Measurements from ENCODE around the gene TCTN1. TPM values are rescaled to one million over a fixed set of nuclear protein-coding genes. Genes with fewer than 3 reads are reported as not detected.

Gene TCTN1
- total and polyA plus RNA-seq, 2 of the 13 experiments (the other 11 are each of a cell fraction or from before 2014, with no cell fraction given): 13.6 to 16.0 TPM

DNA sequence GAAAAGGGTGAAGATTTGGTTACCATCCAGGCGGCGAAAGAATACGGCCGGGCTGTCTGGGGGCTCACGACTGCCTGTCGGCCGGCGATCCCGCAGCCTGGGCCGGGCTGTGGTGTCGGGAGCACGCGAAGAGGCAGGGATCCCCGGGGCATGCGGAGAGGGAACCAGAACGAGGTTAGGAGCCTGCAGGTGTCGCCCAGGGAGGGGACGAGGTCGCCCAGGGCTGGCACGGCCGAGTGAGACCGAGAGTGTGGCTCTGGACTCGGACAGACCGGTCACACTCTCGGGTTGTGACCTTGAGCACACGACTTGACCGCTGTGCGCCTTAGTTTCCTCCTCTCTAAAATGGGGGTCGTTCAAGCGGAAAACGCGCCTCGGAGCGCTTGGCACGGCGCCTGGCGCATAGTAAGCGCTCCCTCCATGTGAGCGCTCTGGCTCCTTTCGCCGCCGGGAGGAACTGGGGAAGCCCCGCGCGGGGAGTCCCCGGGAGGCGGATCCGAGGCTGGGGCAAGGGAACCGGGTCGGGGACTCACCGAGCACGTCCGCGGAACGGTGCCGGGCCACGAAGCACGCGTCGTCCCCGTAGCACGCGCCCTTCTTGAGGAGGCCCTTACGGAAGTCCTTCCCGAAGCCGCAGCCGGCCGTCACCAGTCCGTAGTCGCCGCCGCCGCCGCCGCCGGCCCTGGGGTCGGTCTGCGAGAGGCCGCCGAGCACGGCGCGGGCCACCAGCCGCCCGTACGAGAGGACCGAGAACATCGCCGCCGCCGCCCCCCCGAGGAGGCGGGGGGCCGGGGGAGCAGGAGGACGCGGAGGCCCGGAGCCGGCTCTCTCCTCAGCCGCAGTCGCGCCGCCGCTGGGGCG is 31.4 kb upstream of the TCTN1 start (continued):
- TF ChIP-seq, protein P1, sequence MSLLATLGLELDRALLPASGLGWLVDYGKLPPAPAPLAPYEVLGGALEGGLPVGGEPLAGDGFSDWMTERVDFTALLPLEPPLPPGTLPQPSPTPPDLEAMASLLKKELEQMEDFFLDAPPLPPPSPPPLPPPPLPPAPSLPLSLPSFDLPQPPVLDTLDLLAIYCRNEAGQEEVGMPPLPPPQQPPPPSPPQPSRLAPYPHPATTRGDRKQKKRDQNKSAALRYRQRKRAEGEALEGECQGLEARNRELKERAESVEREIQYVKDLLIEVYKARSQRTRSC (CRISPR knock-in tag; IDR thresholded peaks at IDR 0.05; ENCODE audit: low read depth): no peak
- TF ChIP-seq WIZ (CRISPR knock-in tag; IDR thresholded peaks at IDR 0.05): no peak
- TF ChIP-seq, protein P2, sequence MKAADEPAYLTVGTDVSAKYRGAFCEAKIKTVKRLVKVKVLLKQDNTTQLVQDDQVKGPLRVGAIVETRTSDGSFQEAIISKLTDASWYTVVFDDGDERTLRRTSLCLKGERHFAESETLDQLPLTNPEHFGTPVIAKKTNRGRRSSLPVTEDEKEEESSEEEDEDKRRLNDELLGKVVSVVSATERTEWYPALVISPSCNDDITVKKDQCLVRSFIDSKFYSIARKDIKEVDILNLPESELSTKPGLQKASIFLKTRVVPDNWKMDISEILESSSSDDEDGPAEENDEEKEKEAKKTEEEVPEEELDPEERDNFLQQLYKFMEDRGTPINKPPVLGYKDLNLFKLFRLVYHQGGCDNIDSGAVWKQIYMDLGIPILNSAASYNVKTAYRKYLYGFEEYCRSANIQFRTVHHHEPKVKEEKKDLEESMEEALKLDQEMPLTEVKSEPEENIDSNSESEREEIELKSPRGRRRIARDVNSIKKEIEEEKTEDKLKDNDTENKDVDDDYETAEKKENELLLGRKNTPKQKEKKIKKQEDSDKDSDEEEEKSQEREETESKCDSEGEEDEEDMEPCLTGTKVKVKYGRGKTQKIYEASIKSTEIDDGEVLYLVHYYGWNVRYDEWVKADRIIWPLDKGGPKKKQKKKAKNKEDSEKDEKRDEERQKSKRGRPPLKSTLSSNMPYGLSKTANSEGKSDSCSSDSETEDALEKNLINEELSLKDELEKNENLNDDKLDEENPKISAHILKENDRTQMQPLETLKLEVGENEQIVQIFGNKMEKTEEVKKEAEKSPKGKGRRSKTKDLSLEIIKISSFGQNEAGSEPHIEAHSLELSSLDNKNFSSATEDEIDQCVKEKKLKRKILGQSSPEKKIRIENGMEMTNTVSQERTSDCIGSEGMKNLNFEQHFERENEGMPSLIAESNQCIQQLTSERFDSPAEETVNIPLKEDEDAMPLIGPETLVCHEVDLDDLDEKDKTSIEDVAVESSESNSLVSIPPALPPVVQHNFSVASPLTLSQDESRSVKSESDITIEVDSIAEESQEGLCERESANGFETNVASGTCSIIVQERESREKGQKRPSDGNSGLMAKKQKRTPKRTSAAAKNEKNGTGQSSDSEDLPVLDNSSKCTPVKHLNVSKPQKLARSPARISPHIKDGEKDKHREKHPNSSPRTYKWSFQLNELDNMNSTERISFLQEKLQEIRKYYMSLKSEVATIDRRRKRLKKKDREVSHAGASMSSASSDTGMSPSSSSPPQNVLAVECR (CRISPR knock-in tag; IDR thresholded peaks at IDR 0.05; ENCODE audit: borderline replicate concordance): no peak; the same call in 1 of the 2 replicates
- no peak; the same call in 1 of the 2 replicates for TF ChIP-seq KAT7 (CRISPR knock-in tag; IDR thresholded peaks at IDR 0.05; ENCODE audit: borderline replicate concordance)
- peak; percentile 39; the same call in 1 of the 2 replicates for TF ChIP-seq ZMYM4 (CRISPR knock-in tag; IDR thresholded peaks at IDR 0.05)
- TF ChIP-seq, protein P3, sequence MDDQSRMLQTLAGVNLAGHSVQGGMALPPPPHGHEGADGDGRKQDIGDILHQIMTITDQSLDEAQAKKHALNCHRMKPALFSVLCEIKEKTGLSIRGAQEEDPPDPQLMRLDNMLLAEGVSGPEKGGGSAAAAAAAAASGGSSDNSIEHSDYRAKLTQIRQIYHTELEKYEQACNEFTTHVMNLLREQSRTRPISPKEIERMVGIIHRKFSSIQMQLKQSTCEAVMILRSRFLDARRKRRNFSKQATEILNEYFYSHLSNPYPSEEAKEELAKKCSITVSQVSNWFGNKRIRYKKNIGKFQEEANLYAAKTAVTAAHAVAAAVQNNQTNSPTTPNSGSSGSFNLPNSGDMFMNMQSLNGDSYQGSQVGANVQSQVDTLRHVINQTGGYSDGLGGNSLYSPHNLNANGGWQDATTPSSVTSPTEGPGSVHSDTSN (CRISPR knock-in tag; IDR thresholded peaks at IDR 0.05; ENCODE audit: borderline replicate concordance): 0 out of 2 replicates have a peak, but pooled peaks have one; percentile 45
- TF ChIP-seq KDM5A (IDR thresholded peaks at IDR 0.05; ENCODE audit: borderline replicate concordance, low read length): no peak
- no peak for TF ChIP-seq CAMTA2 (CRISPR knock-in tag; IDR thresholded peaks at IDR 0.05; ENCODE audit: borderline replicate concordance)
- no peak for TF ChIP-seq ARNT (IDR thresholded peaks at IDR 0.05)
- TF ChIP-seq, protein P4, sequence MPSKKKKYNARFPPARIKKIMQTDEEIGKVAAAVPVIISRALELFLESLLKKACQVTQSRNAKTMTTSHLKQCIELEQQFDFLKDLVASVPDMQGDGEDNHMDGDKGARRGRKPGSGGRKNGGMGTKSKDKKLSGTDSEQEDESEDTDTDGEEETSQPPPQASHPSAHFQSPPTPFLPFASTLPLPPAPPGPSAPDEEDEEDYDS (CRISPR knock-in tag; IDR thresholded peaks at IDR 0.05): no peak
- TF ChIP-seq, protein P5, sequence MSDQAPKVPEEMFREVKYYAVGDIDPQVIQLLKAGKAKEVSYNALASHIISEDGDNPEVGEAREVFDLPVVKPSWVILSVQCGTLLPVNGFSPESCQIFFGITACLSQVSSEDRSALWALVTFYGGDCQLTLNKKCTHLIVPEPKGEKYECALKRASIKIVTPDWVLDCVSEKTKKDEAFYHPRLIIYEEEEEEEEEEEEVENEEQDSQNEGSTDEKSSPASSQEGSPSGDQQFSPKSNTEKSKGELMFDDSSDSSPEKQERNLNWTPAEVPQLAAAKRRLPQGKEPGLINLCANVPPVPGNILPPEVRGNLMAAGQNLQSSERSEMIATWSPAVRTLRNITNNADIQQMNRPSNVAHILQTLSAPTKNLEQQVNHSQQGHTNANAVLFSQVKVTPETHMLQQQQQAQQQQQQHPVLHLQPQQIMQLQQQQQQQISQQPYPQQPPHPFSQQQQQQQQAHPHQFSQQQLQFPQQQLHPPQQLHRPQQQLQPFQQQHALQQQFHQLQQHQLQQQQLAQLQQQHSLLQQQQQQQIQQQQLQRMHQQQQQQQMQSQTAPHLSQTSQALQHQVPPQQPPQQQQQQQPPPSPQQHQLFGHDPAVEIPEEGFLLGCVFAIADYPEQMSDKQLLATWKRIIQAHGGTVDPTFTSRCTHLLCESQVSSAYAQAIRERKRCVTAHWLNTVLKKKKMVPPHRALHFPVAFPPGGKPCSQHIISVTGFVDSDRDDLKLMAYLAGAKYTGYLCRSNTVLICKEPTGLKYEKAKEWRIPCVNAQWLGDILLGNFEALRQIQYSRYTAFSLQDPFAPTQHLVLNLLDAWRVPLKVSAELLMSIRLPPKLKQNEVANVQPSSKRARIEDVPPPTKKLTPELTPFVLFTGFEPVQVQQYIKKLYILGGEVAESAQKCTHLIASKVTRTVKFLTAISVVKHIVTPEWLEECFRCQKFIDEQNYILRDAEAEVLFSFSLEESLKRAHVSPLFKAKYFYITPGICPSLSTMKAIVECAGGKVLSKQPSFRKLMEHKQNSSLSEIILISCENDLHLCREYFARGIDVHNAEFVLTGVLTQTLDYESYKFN (CRISPR knock-in tag; conservative IDR thresholded peaks at IDR 0.05): no peak
- no peak for TF ChIP-seq ZC3H4 (CRISPR knock-in tag; IDR thresholded peaks at IDR 0.05; ENCODE audit: borderline replicate concordance)
- TF ChIP-seq FOXK2 (IDR thresholded peaks at IDR 0.05): no peak
- no peak; the same call in 1 of the 2 replicates for TF ChIP-seq ZNF772 (CRISPR knock-in tag; IDR thresholded peaks at IDR 0.05)
- TF ChIP-seq, protein P6, sequence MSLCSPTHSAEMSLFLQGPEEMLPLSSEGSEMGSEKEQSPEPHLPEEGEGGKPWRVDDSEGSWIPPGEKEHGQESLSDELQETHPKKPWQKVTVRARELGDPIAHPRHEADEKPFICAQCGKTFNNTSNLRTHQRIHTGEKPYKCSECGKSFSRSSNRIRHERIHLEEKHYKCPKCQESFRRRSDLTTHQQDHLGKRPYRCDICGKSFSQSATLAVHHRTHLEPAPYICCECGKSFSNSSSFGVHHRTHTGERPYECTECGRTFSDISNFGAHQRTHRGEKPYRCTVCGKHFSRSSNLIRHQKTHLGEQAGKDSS (CRISPR knock-in tag; IDR thresholded peaks at IDR 0.05; ENCODE audit: borderline replicate concordance, low read depth): no peak
- no peak for TF ChIP-seq ZNF841 (CRISPR knock-in tag; IDR thresholded peaks at IDR 0.05; ENCODE audit: borderline replicate concordance)
- TF ChIP-seq HNF4A (CRISPR knock-in tag; IDR thresholded peaks at IDR 0.05): 0 out of 2 replicates have a peak, but pooled peaks have one; percentile 5
